K562 (cell line): Measurements from ENCODE around the gene SH2D5. TPM values are rescaled to one million over a fixed set of nuclear protein-coding genes. Genes with fewer than 3 reads are reported as not detected.

Experiments used
- ARID1B ChIP-seq: fragments of 450-650 bp; IDR thresholded peaks from 2 replicates; pipeline ENCODE4 v1.6.1; 2016; ENCODE audit warnings: antibody characterized with exemption, mild to moderate bottlenecking, inconsistent platforms
- ARID4B ChIP-seq: sonication (generic); formaldehyde crosslinking; IDR thresholded peaks from 2 replicates; pipeline ENCODE4 v1.8.0; 2022; ENCODE audit warnings: mild to moderate bottlenecking, missing genetic modification reagents
- HCFC1 ChIP-seq: IDR thresholded peaks from 2 replicates; pipeline ENCODE4 v1.6.1; 2012; ENCODE audit warnings: low read depth, low read length, improper control_type of control experiment
- SMARCA4 ChIP-seq: fragments of 450-650 bp; IDR thresholded peaks from 2 replicates; pipeline ENCODE4 v1.6.1; 2016
- TFE3 ChIP-seq: fragments of 450-650 bp; formaldehyde crosslinking; IDR thresholded peaks from 2 replicates; pipeline ENCODE4 v1.4.0; 2020; ENCODE audit warnings: mild to moderate bottlenecking, mixed read lengths
- ZBTB9 ChIP-seq: fragments of 450-650 bp; formaldehyde crosslinking; IDR thresholded peaks from 2 replicates; pipeline ENCODE4 v1.4.0; 2020; ENCODE audit warnings: mild to moderate bottlenecking, moderate library complexity
- ZMIZ1 ChIP-seq, 2 experiments: fragments of 150-350 bp in 1 of 2; IDR thresholded peaks; 2 replicates each; pipeline ENCODE4 v1.6.1; 2012 to 2016; ENCODE audit warnings: low read depth in 2 of 2, low read length in 2 of 2, mild to moderate bottlenecking in 1 of 2, moderate library complexity in 1 of 2
- ZNF224 ChIP-seq: sonication (generic); formaldehyde crosslinking; IDR thresholded peaks from 2 replicates; pipeline ENCODE4 v1.8.0; 2022; ENCODE audit warnings: mild to moderate bottlenecking, missing genetic modification reagents
- ZNF830 ChIP-seq: fragments of 250-450 bp; sonication (Bioruptor Pico); IDR thresholded peaks from 2 replicates; pipeline ENCODE4 v1.5.0; 2021; ENCODE audit warnings: mild to moderate bottlenecking
- polyA plus RNA-seq, 8 experiments: library from polyadenylated mRNA; depleted of rRNA in 4 of 8; stranded (reverse) in 5 of 8; unstranded in 3 of 8; fragments of >200 nt; fragmentation: Nextera tagmentation in 2 of 8; fragmentation: Illumina TruSeq in 1 of 8; extraction: Ambion mirVana in 2 of 8; extraction: Trizol in 1 of 8; gene quantifications; 2 replicates each; pipeline versions ENCODE4 v1.2.1 to v1.2.3, GENCODE V29; 2011 to 2014; ENCODE audit warnings: inconsistent platforms in 1 of 8, missing spikeins in 1 of 8
- total RNA-seq, 7 experiments: library from RNA; depleted of rRNA in 6 of 7; stranded (reverse); fragments of >200 nt in 6 of 7; fragmentation: Illumina TruSeq in 2 of 7; extraction: Trizol in 2 of 7; gene quantifications; 2 replicates each; pipeline versions ENCODE4 v1.2.1 to v1.2.3, GENCODE V29; 2011 to 2021; ENCODE audit warnings: low replicate concordance in 1 of 7

SH2D5 gene
- total and polyA plus RNA-seq, 9 of the 15 experiments (the other 6 are each of a cell fraction or from before 2014, with no cell fraction given): 0.06 to 0.11 TPM; not detected in 7

GRCh38 chr1:20696397-20697333, 35.8 kb downstream of the SH2D5 start (continued):
- peak; percentile 6; the same call in 1 of the 2 replicates for TF ChIP-seq ARID4B (CRISPR knock-in tag)
- TF ChIP-seq ZMIZ1 (IDR thresholded peaks at IDR 0.05; ENCODE audit: low read depth in 2 of 2, low read length in 2 of 2): no peak
- no peak for TF ChIP-seq ZBTB9 (CRISPR knock-in tag)
- peak; percentile 22; the same call in 1 of the 2 replicates for TF ChIP-seq ARID1B
- TF ChIP-seq TFE3: peak; percentile 64
- TF ChIP-seq SMARCA4: no peak
- no peak; the same call in 1 of the 2 replicates for TF ChIP-seq ZNF830 (CRISPR knock-in tag)
- TF ChIP-seq HCFC1: 0 out of 2 replicates have a peak, but pooled peaks have one; percentile 27
- no peak for TF ChIP-seq ZNF224
